GM21381 (cell line): Measurements from ENCODE around the gene USH1C.

Experiments used
- ATAC-seq: cut with Tn5 transposase; IDR thresholded peaks from one replicate; pipeline ENCODE4 v1.9.1; 2021; ENCODE audit warnings: mild to moderate bottlenecking, moderate library complexity; ENCODE audit not compliant: unreplicated experiment

The USH1C gene

GRCh38 chr11:17528906-17529843, 15.0 kb downstream of the USH1C start:
- ATAC-seq = no peak

DNA sequence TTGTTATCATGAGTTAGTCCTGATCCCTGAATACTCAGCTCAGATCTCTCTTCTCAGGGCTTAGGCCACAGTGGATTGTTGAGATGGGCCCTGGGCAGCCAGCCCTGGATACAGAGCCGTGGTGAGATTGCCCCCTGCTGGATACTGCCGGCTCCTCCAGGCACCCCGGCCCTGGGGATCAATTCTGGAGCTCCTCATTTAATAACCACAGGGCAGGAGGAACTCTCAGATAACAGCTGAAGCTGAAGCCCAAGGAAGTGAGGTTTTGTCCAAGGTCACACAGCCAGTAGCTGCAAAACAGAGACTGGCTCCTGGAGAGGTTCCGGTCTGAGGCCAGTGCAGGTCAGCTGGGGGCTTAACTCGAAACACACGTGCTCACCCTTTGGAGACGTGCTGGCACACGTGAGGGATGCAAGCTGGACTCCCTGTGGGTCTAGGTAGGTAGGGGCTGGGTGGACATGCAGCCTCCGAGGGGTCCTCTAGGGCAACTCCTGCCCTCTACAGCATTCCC, 16.0 kb downstream of the USH1C start:
- ATAC-seq = no peak

GRCh38 chr11:17527628-17527995, 16.6 kb downstream of the USH1C start:
- no peak for ATAC-seq

- no peak for ATAC-seq
These were observed 17.1 kb downstream of the USH1C start for GRCh38 chr11:17526931-17527627.

- no peak for ATAC-seq
These were observed 17.9 kb downstream of the USH1C start for GRCh38 chr11:17526326-17526725.

GRCh38 chr11:17525570-17525969, 18.6 kb downstream of the USH1C start:
- no peak for ATAC-seq

GRCh38 chr11:17524221-17524620, 20.0 kb downstream of the USH1C start:
- ATAC-seq = no peak

GRCh38 chr11:17522655-17523054, 21.6 kb downstream of the USH1C start:
- ATAC-seq = no peak

- no peak for ATAC-seq
These were observed 22.9 kb downstream of the USH1C start for GRCh38 chr11:17521106-17521900.

- ATAC-seq = no peak
These were observed 24.9 kb downstream of the USH1C start for GRCh38 chr11:17519061-17519885.

DNA sequence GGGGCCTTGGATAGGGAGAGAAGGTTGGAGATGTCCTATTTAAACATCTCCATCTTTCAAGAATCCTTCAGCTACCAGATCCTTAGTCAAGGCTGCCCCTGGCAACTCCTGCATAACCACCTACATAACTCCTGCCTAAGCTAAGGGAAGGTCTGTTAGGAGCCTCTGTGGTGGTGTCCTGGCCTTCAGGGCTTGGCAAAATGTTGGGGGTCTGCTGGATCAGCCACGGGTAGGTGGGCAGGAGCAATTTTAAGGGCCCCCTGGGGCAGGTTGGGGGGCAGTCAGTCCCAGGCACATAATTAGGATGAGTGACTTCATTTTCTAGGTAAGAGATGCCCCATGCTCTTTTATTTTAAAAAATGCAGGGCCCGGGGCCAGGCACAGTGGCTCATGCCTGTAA, 25.9 kb downstream of the USH1C start:
- no peak for ATAC-seq

GRCh38 chr11:17517186-17517585, 27.0 kb downstream of the USH1C start:
- ATAC-seq = no peak

DNA sequence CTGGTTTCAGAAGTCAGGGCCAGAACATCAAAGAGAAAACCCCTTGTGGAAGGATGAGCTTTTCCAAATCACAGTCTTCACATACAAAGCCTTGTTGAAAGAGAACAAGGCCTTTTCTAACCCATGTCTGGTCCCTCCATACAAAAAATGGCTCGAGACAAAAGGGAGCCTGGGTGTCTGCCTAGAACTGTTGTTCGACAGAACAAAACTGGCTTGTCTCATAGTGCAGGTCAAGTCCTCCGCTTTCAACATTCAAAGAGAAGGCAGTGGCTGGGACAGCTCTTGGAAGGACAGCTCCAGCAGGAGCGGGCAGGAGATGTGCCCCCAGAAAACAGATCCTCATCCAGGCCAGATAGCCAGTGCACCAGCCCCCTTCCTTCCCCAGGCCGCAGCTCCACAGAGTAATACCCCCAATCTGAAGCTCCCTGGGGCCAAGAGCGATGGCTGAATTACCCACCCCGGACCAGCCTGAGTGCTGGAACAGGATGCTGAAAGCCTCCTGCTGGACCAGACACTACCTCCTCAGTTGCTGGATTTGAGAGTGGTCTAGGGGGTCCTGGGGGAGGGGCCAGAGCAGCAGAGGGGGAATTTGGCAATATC, 27.6 kb downstream of the USH1C start:
- ATAC-seq = no peak

DNA sequence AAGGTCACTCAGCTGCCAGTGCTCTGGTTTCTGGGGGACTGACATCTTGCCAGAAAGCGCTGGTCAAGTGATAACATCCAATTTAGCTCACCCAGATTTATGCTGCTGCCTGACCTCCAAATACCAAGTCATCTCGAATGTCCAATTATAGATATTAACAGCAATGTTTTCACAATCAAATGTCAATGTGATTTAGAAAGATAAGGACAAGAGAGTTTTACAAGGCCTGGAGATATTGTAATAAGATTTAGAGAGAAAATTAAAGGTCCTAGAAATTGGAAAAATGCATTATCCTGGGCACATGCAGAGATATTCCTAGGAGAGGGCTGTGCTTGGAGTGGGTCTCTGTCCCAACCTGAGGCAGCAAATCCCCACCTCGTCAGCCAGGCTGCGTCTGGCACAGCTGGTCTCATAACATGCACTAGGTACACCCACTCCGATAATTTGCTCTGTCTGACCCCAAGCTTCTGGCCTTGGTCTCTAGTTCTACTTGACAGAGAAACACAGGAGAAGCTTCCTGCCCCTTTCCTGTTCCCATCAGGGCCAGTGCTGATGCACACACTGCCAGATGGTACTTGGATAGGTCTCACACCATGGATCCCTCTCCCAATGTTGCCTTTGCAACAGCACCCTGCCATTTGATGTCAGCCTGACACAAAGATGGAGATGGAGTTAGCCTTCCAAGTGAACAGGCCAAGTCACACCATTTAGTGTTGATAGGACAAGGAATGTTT, 28.6 kb downstream of the USH1C start:
- ATAC-seq = no peak

- no peak for ATAC-seq
These were observed 29.7 kb downstream of the USH1C start for GRCh38 chr11:17514476-17514875.

DNA sequence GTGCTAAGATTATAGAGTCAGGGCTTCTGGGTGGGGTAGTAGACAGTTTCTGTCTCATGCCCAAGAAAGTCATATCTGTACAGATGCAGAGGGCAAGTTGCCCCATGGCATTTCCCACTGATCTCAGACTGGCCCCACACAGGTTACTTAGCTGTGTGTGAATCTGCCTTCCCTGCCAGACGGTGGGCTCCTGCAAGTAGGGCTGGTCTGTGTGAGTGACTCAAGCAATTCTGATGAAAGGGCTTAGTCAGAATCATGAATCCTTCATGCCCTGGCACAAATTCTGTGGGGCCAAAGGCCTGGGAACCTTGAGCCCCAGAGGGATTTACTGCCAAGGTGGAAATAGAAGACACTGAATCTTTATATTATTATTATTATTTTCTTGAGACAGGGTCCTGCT, 30.4 kb downstream of the USH1C start:
- ATAC-seq = no peak

- ATAC-seq = no peak
These were observed 32.1 kb downstream of the USH1C start for GRCh38 chr11:17512101-17512500.

DNA sequence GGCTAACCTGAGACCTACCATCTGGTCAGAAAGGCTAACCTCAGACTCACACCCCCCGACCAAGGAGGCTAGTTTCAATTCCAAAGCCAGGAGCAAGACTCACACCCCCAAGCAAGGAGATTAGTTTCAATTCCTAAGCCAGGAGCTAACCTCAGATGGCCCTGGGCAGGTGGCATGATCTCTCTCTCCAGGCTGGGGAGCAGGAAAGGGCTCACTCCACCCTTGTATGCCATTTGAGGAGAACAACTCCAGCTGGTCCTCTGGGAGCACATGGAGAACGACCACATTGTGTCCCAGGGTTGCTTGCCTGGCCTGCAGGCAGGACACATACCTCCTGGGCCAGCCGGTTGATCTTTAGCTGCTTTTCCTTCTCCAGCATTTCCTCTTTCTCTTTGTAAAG, 32.6 kb downstream of the USH1C start:
- no peak for ATAC-seq

DNA sequence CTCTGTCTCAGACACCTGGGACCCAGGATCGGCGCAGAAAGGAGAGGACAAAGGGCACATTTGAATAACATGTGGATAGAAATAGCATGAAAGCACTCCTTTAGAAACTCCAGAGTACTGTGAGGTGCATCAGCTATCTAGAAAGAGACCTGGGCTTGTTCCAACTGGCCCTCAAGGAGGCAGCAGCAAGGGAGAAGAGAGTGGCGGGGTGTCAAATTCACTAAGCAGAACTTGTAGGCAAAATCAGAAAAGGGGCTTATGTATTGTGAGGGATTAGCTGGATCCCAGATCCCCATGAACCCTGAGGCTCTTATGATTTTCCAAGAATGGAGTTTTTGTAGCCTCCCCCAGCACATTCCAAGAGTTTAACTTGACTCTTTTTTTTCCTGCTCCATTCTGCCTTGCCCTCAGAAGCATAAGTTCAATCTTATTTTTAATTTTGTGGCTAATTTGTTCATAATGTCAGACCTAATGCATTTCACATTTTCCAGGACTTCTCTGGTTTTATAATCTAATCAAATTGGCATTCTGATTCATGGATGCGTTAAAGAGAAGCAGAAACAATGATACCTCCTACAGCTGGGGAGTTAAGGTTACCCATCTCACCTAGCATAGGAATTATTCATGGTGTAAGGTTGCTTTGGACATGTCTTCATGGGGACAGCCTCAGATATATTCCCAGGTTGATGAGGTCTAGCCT, 33.6 kb downstream of the USH1C start:
- no peak for ATAC-seq
